Astrocyte (in vitro differentiated cells and primary cell): Measurements from ENCODE around the gene FCN1.

Experiments
- EZH2 ChIP-seq: IDR thresholded peaks from 2 replicates; pipeline ENCODE4 v1.6.1; 2012; ENCODE audit warnings: mild to moderate bottlenecking, low read length, inconsistent platforms; ENCODE audit not compliant: insufficient read depth
- TF ChIP-seq, protein P1 (sequence below): IDR thresholded peaks from 2 replicates; pipeline ENCODE4 v1.5.1; 2011; ENCODE audit warnings: low read depth, mild to moderate bottlenecking, inconsistent platforms, low read length, moderate library complexity; ENCODE audit not compliant: insufficient read depth

- TF ChIP-seq, protein P1, sequence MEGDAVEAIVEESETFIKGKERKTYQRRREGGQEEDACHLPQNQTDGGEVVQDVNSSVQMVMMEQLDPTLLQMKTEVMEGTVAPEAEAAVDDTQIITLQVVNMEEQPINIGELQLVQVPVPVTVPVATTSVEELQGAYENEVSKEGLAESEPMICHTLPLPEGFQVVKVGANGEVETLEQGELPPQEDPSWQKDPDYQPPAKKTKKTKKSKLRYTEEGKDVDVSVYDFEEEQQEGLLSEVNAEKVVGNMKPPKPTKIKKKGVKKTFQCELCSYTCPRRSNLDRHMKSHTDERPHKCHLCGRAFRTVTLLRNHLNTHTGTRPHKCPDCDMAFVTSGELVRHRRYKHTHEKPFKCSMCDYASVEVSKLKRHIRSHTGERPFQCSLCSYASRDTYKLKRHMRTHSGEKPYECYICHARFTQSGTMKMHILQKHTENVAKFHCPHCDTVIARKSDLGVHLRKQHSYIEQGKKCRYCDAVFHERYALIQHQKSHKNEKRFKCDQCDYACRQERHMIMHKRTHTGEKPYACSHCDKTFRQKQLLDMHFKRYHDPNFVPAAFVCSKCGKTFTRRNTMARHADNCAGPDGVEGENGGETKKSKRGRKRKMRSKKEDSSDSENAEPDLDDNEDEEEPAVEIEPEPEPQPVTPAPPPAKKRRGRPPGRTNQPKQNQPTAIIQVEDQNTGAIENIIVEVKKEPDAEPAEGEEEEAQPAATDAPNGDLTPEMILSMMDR = no peak
- no peak for TF ChIP-seq EZH2
Measured at GRCh38 chr9:134944916-134945315, 27.2 kb upstream of the FCN1 start.
